Posterior vena cava (tissue), 2 donors: ENCODE measurements around the gene PRSS8. TPM values are rescaled to one million over a fixed set of nuclear protein-coding genes. Genes with fewer than 3 reads are reported as not detected.
"Not testable (repeated sequence)": the region's sequence is repeated elsewhere in the genome, so short reads cannot be mapped to it uniquely, and the experiment has no call there.

Experiments
- DNase-seq: peaks from one replicate; pipeline ENCODE4 v3.0.0-alpha.2; 2020; ENCODE audit warnings: low spot score
- intact Hi-C, 2 donors: fragments of 100-400 bp; cut with DNase I; formaldehyde crosslinking; loops; one replicate each; pipeline versions ENCODE4 v1.14.1 to v1.14.2; 2022 to 2023
- long read RNA-seq, 2 donors: library from polyadenylated mRNA; unstranded; transcript quantifications; one replicate each; pipeline ENCODE4 v2.0.0, GENCODE V29; 2020 to 2021
- total RNA-seq, 2 donors: library from RNA; stranded (reverse); fragmentation: NEBNext Ultra II Directional; extraction: Animal tissue kit (Norgen Biotek cat#: 25700); gene quantifications; one replicate each; pipeline ENCODE4 v1.2.1, GENCODE V29; 2021
- donor health status: DM: yes; HTN: yes; CAD: no.
- donor health status: DM: yes; HTN: yes; CAD: no.

The PRSS8 gene
- total RNA-seq: under 1 TPM in 1 of 2 donors, not detected in 1; 0.23 TPM
- long read RNA-seq, donor 1: 0 reads
- long read RNA-seq, donor 2: 0 reads

GRCh38 chr16:31135535-31136286 is at the start of gene PRSS8:
TSS of gene PRSS8 (minus strand) at chr16:31135727. CDS start at chr16:31135498, 229 bp downstream.
- intact Hi-C loops: loop anchor here in 1 of 2 donors (5.0 kb wide), 1 partner anchor 577 kb away; a partner anchor contains a TSS
- DNase-seq: no peak

- intact Hi-C loops: loop anchor here in 1 of 2 donors (10.0 kb wide), 1 partner anchor 260 kb away; the partner anchor contains the start of gene ZNF843
Measured at GRCh38 chr16:31184888-31185287, 49.4 kb upstream of the PRSS8 start.

GRCh38 chr16:31183432-31184428 is 48.2 kb upstream of the PRSS8 start:
- intact Hi-C loops: loop anchor here in 1 of 2 donors (10.0 kb wide), 1 partner anchor 261 kb away; the partner anchor contains the start of gene ZNF843
- DNase-seq: peak; percentile 22

More at GRCh38 chr16:31184888-31185287, 49.4 kb upstream of the PRSS8 start:
- DNase-seq: peak; percentile 59

- DNase-seq: peak; percentile 10
- intact Hi-C loops: loop anchor here in 1 of 2 donors (10.0 kb wide), 1 partner anchor 262 kb away; the partner anchor contains the start of gene ZNF843
Measured at GRCh38 chr16:31182391-31182790, 46.9 kb upstream of the PRSS8 start.

- DNase-seq: peak; percentile 85
- intact Hi-C loops: loop anchor here in 1 of 2 donors (10.0 kb wide), 1 partner anchor 264 kb away; the partner anchor contains the start of gene ZNF843
Measured at GRCh38 chr16:31181102-31181830, 45.7 kb upstream of the PRSS8 start.

- peak; percentile 98 for DNase-seq
- intact Hi-C loops: loop anchor here (10.0 kb wide), 2 partner anchors 265 to 515 kb away; partner anchors contain the start of gene ZNF843 (in 2 of the 2)
Measured at GRCh38 chr16:31179747-31180459, 44.4 kb upstream of the PRSS8 start, which contains the start of gene FUS. TSS of gene FUS (plus strand) at chr16:31180139. CDS start at chr16:31180215, 76 bp downstream.

GRCh38 chr16:31179219-31179746 is 43.8 kb upstream of the PRSS8 start:
- no peak for DNase-seq
- intact Hi-C loops: loop anchor here (10.0 kb wide), 2 partner anchors 266 to 514 kb away; partner anchors contain the start of gene ZNF843 (in 1 of the 2)

- intact Hi-C loops: loop anchor here (10.0 kb wide), 2 partner anchors 268 to 512 kb away; partner anchors contain the start of gene ZNF843 (in 1 of the 2)
Measured at GRCh38 chr16:31177136-31177535, 41.6 kb upstream of the PRSS8 start.

GRCh38 chr16:31170048-31170447 is 34.5 kb upstream of the PRSS8 start:
- DNase-seq: peak; percentile 5
- intact Hi-C loops: loop anchor here (10.0 kb wide), 2 partner anchors 275 to 505 kb away; partner anchors contain the start of gene ZNF843 (in 1 of the 2)

More at GRCh38 chr16:31177136-31177535, 41.6 kb upstream of the PRSS8 start:
- peak; percentile 41 for DNase-seq

- intact Hi-C loops: no loop called here
- no peak for DNase-seq
Measured at GRCh38 chr16:31168848-31169247, 33.3 kb upstream of the PRSS8 start.

GRCh38 chr16:31167315-31167714 is 31.8 kb upstream of the PRSS8 start:
- intact Hi-C loops: no loop called here
- DNase-seq: no peak

- intact Hi-C loops: no loop called here
- DNase-seq: peak; percentile 83
Measured at GRCh38 chr16:31157136-31157535, 21.6 kb upstream of the PRSS8 start.

GRCh38 chr16:31150976-31151375 is 15.4 kb upstream of the PRSS8 start:
- intact Hi-C loops, DNase-seq: not testable (repeated sequence)

GRCh38 chr16:31149894-31150890 is 14.7 kb upstream of the PRSS8 start, which contains the start of gene PRSS36:
TSS of gene PRSS36 (minus strand) at chr16:31150066. CDS start at chr16:31150035, 31 bp downstream.
- DNase-seq: no peak
- intact Hi-C loops: no loop called here

- intact Hi-C loops: no loop called here
- DNase-seq: no peak
Measured at GRCh38 chr16:31149332-31149731, 13.8 kb upstream of the PRSS8 start.

- DNase-seq: no peak
- intact Hi-C loops: no loop called here
Measured at GRCh38 chr16:31148896-31149295, 13.4 kb upstream of the PRSS8 start.
